Left kidney (tissue), 2 donors: ENCODE results near the gene BRI3. TPM values are rescaled to one million over a fixed set of nuclear protein-coding genes. Genes with fewer than 3 reads are reported as not detected.

ENCODE experiments used
- DNase-seq: peaks from one replicate; pipeline ENCODE4 v3.0.0-alpha.2; 2013
- polyA plus RNA-seq: library from polyadenylated mRNA; unstranded; fragments of 120-200 nt; gene quantifications from one replicate; pipeline ENCODE4 v1.2.1, GENCODE V29; 2013; ENCODE audit not compliant: insufficient read length

Gene BRI3
- polyA plus RNA-seq, 1 donor: 86.1 TPM

DNA sequence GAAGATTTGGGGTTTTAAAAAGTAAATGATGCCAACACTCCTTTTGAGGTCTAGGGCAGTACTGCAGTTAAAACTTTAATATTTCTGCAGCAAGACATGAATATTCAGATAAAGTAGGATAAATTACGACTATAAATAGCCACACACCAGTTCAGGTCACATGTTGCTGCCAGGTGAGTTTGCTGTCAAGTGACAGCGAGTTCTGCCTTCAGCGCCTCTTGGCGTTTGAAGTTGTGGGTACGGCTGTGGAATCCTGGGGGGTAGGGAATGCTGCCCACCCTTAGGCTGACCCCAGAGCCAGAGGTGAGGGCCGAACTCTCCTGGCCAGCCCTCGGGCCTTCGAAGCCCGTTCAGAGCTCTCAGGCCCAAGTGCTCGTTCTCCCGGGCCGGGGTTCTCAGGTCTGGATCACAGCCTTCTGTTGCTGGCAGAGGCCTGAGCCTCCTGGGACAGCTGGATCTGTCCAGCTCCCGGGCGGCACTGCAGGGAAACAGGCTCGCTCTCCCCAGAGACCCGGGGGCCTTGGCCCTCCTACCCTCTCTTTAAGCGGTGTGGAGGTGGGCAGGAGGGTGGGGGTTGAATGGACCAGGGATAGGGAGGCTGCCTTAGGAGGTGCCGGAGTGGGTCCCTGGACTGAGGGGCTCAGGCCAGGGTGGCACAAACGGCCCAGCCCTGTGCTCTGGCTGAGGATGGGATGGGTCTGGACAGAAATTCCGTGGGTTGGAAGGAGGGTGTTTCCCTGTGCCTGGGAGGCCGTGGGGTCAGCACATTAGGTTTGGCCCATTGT lies 5.4 kb downstream of the BRI3 start:
- no peak for DNase-seq

DNA sequence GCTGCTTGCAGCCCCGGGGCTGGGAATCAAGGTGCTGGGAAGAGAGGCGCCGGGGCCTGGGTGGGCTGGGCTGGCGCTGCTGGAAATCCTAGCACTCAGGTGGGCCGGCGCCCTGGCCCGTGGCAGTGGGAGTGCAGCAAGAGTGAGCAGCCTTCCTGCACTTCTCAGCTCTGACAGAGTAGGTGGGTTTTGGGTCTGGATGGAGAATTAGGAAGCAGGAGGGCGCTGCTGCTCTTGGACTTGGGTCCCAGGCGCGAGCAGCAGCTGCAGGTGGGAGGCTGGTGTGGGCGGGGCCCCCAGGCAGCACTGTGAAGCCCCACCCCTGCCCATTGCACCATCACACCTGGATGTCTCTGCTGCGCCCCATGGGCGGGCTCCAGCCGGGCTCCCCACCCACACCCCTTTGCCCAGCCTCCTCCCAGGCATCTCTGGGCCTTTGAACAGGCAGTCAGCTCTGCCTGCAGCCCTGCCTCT lies 6.0 kb downstream of the BRI3 start:
- no peak for DNase-seq

DNA sequence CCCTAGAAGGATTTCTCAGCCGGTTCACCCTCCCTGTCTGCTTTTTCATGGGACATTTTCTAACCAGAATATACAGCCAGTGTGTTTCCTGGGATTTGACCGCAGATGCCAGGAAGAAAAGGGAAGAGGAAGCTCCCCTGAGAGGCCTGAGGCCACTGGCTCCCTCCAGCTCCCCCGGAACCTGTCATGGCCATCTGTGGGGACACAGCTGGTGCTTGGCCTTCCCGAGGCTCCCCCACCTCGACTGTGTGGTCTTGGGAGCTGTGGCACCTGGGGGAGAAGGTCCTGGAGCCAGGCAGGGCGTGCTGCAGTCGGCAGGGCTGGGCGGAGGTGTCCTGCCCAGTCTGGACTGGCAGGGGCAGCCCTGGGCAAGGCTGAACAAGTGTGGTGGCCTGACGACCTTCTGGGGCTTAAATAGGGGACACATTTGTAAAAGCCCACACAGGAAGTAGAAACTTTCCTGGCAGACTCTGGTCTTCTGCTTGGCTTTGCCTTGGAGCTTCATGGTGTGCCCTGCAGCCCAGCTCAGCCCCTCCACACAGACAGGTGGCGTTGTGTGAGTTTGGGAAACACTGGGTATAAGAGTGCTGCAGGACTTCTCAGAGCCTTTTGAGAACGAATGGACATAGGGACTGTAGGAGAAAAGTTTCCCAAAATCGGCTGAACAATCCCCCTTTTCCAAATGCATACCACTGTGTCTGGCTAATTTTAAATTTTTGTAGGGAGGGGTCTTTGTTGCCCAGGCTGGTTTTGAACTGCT lies 6.8 kb downstream of the BRI3 start:
- no peak for DNase-seq

DNA sequence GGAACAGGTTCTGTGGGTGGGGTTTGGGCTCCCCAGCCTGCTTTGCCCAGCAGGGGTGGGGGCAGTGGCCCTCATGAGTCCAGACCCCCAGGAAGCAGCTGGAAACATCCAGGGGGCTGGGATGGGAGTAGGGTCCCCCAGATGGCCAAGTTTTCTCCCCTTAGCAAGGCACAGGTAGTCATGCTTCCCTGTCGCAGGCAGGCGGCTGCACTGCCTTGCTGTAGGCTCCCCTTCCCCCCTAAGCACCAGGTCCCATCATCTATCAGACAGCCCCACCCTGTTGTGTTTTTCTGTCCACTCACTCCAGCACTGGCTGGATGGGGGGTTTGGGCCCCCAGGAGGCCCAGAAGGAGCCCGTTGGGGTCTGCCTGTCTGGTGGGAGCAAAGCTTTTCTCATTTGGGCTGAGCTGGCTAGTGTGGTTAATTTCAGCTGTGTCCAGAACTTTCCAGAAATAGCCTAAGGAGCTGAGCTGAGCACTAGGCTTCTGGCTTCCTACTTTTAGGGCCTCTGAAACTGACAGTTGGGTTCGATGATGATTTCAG lies 7.9 kb downstream of the BRI3 start:
- DNase-seq: no peak

DNA sequence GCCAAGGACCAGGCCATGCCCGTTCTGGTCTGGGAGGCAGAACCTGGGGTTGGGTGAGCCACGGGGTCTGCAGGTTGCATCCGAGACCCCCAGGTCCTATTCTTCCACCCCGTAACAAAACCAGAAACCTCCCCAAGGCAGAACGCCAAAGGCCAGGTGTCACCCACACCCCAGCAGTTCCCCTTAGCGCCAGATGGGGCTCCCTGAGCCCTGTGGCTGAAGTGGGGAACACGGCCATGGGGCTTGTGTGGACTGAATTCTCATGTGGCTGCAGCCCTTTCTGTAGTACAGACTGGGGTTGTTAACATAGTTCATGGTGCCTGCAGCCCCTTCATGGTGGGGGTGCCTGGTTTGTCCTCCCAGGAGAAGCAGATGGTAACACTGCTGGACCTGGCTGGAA lies 10.2 kb downstream of the BRI3 start:
- DNase-seq: no peak

DNA sequence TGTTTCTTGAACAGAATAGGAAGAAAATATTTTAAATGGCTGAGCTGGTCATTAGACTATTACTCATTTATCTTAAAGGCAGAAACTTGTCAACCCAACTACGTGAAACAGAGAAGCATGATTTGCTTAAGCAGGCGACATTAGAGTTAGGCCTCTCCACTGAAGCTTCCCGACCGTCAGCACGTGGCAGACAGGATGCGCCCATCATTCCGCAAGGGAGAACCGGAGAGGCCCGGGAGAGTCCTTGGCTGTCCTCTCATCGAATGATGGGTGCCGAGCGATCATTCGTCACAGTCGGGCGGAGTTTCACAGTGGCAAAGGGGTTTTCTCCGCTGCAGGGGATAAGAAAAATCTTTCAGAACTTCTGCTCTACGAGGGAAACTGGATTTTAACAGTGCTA lies 11.8 kb downstream of the BRI3 start:
- no peak for DNase-seq

DNA sequence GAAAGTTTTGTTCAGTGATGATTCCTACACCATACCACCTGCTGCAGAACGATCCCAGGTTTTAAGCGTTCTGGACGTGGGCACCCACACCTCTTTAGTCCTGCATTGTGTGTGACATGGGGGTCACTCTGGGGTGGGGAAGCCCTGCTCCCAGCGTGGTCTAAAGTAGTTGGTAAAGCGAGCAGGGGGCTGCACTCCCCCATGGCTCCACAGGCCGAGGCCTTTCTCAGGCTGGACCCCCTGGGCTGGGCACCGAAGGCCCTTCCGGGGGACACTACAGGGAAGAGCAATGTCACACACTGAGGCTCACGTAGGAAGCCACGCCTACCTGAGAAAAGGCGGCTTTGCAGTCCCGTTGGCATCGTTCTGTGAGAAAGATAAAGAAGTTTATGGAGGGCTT lies 12.3 kb downstream of the BRI3 start:
- no peak for DNase-seq

DNA sequence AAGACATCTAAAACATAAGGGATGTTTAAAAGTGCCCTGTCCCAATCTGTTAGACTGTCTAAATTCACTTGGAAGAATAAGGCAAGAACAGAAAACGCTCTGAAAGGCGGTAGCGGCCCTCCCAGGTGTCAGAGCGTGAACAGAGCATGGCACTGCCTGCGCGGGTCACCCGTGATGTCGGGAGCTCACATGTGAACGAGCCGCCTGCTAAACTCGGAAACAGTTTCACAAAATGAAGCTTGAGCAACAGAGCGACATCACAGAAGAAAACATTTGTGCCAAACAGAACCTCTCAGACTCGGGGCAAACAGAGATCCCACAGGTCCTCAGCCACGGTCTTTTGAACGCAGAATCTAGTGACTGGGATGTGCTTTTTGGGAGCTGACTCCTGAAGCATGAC lies 12.8 kb downstream of the BRI3 start:
- no peak for DNase-seq

DNA sequence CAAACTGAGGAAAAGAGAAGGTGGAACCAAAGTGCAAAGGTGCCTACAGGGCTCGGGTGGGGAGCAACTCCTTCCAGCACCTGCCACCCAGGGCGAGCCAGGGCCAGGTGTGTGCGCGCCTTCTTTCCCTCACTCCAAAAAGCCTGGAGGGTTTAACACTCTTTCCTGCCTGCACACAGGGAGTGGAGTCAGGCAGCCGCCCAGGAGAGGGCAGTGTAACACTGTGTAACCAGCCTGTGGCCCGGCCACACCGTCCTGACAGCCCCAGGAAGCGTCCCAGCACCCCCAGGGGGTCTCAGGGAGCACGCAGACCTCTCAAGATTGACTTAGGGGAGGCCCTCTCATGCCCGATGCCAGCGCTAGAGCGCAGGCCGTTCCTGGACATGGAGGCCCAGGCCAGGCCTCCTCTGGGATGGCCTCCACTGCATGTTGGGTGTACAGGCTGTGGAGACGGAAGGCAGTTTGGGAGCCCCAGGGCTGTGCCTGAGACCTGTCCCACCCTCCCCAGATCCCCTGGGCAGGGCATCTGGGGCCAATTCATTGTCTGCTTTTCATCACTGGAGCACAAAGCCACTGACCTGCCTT lies 13.4 kb downstream of the BRI3 start:
- no peak for DNase-seq

DNA sequence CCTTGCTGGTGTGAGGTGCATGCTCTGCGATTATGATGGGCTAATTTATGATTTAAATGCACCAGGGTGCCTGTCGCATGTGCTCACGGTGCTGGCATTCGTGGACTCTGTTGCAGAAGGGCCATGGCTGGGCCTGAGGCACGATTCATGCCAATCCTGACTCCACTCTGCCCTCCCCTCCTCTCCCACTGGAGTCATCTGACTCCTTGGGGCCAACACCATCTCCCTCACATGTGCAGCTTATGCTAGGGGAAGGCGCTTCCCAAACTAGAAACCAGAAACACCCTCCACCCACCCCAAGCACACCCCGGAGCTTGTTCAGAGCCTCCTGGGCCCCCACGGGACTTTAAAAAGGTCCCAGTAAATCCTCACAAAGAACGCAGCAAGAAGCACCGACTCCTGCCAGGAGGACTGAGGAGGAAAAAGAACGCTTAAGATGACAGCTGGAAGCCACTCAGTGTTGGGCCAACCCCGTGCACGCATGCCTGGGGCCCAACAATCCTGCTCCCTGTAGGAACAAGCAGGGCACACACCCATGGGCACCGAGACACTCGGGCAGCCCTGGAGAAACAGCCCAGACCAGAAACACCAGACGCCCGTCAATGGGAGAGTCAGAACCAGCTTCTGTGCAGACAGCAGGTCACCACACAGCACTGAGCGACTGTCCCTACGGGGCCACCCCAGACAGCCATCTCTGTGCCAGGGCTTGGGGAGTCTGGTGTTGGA lies 14.1 kb downstream of the BRI3 start:
- no peak for DNase-seq

DNA sequence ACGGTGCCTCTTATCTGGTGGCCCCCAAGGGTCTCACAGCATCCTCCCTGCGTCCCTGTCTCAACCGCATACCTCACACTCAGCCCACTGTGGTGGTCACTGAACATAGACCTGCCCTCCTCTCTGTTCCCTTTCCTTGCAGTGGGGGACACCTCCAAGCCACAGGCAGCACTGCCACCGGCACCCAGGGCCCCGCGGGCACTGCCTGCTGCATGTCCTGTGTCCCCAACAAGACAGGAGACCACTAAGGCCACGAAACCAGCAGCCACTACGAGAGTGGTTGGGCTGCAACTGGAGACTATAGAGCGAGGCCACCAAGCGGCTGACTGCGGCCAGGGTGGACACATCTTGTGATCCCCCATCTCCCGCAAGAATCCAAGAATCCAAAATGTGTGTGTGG lies 15.3 kb downstream of the BRI3 start:
- no peak for DNase-seq

DNA sequence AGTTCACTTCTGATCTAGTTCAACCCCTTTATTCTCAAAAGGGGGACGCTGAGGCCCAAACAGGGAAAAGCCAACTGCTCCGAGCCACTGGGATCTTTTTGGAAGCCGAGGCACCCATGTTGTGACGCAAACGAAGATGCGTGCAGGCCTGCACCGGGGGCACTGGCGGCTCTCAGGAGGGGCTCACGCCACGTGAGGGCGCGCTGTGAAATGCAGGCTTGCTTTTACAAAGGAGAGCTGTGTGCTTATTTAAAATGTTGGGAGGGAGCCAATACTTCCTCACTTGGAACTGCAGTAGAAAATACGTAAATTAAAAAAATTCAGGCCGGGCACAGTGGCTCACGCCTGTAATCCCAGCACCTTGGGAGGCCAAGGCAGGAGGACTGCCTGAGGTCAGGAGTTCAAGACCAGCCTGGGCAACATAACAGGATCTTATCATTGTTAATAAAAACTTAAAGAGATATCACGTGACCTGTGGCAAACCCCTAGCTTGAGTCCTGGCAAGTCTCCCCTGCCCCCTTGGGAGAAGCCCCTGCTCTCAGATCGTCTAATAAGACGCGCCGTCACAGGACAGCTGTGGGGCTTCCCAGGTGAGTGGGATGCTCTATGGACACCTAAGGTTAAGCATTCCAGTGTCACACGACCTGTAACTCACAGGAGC lies 16.3 kb downstream of the BRI3 start:
- DNase-seq: no peak

DNA sequence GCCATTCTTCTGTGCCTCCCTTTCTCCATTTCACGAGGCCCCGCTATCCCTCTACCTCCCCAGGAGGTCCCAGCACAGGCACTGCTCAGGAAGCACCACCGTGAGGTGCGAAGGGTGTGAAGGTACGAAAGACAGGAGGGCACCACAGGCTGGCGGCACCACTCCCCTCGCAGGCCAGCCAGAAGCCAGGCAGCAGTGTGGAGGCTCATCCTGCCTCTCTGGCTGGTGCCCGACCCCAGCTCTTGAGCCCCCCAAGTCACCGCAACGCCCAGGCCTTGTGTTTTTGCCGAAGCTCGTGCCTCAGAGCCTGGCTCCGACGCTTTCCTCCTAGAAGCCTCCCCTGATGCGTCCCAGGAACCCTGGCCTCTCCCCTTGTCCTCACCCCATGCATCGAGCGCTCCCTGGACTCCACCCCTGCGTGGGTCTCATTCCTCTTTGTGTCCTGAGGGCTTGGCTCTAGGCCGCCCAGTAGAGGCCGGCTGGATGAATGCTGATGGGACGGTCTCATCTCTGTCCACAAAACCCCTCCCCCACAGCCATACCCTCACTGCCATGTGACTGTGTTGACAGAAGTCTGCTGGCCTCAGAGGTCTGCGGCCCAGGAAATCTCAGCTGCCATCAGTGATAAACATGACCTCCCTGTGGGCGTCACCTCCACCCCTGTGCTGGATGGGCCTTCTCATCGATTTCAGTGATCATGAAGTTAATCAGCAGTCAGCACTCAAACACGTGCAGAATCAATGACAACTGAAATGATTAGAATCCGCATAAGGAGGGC lies 19.3 kb downstream of the BRI3 start:
- no peak for DNase-seq

DNA sequence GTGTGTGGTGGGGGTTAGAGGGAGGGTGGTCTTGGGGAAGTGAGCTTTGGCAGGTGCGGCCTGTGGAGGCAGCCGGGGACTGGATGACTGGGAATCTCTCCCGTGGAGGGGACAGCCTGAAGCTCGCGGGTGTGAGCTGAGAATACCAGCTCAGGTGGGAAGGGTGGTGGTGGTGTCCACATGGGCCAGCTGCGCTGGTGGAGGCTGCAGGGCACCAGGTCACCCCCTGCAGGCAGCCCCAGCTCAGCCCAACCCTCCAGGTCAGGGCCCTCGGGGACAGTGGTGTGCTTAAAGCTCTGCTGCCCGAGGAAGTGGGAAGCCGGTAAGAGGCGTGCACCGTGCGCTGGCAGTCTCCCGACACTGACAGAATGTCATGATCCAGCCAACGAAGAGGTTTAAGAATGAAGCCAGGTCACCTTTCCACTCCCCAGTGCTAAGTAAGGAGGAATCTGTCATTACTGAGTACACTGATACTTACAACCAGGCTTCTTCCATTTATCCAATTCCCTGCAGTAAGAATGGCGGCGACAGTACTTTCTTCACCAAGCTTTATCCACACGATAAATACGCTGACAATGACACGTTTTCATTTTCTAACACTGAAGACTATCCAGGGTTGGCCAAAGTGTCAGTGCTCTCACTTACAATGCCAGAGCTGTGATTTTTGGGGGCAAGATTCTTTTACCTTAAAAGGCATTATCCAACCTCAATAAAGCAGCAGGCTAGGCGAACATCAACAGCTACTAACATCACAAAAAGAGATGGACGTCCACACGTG lies 20.4 kb downstream of the BRI3 start:
- no peak for DNase-seq

DNA sequence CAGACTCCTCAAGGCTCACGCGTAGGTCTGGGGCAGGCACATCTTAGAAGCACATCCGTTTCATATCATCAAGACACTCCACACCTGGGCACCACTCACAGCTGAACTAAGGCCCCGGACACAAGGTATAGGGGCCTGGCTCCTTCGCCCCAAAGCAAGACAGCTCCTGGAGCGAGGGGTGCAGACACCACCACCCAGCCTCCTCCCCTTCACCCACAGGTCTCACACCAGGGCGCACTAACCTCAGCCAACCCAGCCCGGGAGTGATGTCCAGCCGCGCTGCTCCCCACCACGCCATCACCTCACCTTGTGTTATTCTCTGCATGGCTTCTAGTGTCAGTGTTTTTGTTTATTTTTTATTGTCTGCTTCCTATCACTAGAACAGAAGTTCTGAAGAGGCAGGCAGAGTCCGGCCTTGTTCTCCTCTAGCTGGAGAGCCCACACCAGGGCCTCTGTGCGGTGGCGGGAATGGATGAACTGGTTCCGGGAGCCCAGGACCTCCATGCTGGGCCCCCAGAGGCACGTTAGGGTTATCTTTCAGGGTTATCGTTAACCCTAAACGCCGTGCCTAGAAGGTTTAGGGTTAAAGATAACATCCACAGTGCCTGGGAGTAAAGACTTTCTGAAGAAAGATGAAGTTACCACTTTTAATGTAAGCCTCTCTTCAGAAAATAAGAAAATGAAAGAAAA lies 21.8 kb downstream of the BRI3 start:
- DNase-seq: no peak

DNA sequence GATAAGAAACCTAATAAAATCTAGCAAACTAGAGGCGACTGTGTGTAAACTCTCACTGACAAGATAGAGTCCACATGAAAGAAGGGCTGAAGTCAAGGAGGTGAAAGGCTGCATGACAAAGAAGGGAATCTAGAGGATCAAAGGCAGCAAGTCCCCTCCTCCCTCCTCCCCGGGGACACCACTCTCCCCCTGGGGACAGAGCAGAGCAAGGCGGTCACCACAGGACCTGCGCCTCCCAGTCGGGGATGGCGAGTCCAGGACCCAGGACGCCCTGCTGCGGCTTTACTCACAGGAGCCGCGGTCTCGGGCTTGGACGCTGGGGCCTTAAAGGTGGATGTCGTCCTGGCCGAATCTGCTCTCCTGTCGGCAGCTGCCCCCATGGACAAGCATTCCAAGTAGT lies 22.4 kb downstream of the BRI3 start:
- no peak for DNase-seq

DNA sequence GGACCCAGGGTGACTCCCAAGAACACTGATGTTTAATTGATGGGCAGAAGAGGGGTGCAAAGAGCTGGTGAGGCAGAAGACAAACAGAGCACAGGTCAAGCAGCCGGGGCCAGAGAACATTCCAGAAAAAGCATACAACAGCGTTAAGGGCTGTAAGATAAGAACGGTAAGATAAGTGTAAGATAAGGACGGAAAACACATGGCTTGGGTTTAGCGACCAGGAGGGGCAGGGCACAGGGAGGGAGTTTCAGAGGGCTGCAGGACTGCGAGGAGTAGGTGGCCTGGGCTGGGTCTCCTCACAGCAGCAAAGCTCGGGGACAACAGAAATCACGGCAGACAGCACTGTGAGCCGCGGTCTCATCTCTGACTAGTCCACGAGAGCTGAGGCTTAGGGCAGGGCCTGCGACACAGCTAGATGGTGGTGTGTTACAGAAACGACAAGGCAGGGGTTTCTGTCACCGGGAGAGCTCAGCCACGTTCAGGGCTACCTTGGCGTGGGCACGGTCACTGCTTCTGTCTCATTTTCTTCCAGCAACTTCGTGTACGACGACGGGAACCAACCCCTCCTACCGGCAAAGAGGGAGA lies 24.6 kb downstream of the BRI3 start:
- no peak for DNase-seq

DNA sequence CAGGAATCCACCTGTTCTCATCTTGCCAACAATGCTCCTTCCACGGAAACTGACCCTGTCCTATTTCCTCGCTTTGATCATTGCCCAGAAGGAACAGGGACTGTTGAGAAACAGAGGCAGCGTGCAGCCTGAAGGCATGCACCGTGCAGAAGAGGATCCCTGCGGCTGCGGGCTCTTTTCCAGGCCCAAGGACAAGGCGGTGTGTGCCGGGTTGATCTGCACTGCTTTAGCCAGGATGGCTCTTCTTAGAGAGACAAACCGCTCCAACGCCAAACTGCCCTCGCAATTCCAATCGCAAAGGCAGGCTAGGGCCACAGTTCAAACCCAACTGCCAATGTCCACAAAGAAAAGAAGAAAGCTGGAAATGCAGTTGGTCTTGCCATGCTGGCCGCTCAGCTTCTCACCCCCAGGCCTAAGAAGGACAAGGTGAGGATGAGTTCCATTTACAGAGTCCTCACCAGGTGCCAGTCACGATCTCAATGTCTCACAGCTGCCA lies 26.5 kb downstream of the BRI3 start:
- DNase-seq: no peak

DNA sequence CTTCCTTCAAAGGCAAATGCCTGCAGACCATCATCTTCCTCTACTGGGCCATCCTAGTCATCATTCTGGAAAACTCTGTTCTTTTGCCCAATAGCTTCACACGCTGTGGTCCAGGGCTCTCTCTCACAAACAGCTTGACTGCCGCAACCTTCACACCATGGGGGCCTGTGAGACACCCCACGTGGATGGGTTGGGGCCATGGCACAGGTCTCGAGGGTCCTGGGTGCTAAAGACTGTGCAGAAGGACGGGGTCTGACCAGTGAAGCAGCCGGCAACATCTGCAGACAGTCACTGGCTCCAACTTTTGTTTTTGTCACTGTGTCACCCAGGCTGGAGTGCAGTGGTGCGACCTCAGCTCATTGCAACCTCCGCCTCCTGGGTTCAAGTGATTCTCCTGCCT lies 28.1 kb downstream of the BRI3 start:
- DNase-seq: no peak
